ENCODE results near the gene STAG1.

DNA sequence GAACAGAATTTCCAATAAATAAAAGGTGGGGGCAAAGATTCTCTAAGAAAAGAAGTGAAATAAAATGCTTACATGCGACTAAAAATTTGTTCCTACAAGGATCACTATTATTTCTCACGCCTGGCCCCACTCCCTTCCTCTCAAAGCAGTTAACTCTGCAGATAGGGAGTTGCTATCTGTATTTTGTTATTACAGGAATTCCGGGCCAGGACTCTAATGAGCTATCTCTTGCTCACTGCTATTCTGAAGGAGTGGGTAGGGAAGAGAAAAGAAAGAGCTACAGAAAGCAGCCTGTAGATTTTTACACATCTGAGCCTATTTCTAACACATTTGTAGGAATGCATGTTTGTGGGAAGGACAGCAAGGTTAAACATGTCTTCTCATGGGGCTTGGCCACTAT lies 361.6 kb downstream of the STAG1 start:
- TF ChIP-seq, protein P1, sequence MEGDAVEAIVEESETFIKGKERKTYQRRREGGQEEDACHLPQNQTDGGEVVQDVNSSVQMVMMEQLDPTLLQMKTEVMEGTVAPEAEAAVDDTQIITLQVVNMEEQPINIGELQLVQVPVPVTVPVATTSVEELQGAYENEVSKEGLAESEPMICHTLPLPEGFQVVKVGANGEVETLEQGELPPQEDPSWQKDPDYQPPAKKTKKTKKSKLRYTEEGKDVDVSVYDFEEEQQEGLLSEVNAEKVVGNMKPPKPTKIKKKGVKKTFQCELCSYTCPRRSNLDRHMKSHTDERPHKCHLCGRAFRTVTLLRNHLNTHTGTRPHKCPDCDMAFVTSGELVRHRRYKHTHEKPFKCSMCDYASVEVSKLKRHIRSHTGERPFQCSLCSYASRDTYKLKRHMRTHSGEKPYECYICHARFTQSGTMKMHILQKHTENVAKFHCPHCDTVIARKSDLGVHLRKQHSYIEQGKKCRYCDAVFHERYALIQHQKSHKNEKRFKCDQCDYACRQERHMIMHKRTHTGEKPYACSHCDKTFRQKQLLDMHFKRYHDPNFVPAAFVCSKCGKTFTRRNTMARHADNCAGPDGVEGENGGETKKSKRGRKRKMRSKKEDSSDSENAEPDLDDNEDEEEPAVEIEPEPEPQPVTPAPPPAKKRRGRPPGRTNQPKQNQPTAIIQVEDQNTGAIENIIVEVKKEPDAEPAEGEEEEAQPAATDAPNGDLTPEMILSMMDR (conservative IDR thresholded peaks at IDR 0.05; ENCODE audit: low read length), result no peak
- no peak for TF ChIP-seq EZH2phosphoT487 (IDR thresholded peaks at IDR 0.05; ENCODE audit: borderline replicate concordance)

Data from Loucy (cell line).